ENCODE results near the gene TMEM132D. TPM values are rescaled to one million over a fixed set of nuclear protein-coding genes. Genes with fewer than 3 reads are reported as not detected.

Gene TMEM132D
- total and polyA plus RNA-seq, 4 experiments from 2014 or later = not detected

DNA sequence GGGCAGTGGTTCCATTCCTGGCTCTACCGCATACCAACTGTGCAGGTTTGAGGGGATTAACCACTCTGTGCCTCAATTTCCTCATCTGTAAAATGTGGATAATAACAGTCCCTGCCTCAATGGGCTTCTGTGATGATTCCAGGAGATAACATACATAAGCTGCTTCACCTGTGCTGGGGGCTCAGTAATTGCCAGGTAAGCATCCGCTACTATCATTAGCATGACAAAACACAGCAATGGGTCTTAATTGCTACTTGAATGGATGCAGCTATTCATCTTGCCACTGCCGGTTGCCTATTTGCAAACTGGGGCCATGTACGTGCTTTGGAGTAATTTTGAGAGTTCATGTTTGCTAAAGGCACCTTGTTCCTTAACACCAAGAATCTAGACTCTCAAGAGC is 132.6 kb downstream of the TMEM132D start:
- Mint-ChIP-seq H3K4me3 (no peak overlapping the region), H3K9me3 (peaks cover 4 to 22% (median 10%) of the 10 kb centered on the region in 8 donors), H3K27ac (no peak overlapping the region), H3K4me1 (no peaks in the 10 kb centered on the region), H3K36me3 (no peaks in the 10 kb centered on the region), H3K27me3 (no peaks in the 10 kb centered on the region)
- Histone ChIP-seq H3K4me3 (ENCODE audit: low read length in 2 of 2) (no peak overlapping the region), H3K9me3 (ENCODE audit: control insufficient read depth in 1 of 2, low read length in 2 of 2) (no peaks in the 10 kb centered on the region), H3K27ac (ENCODE audit: low read depth, low read length) (no peak overlapping the region), H3K27me3 (ENCODE audit: insufficient read depth, low read length) (no peaks in the 10 kb centered on the region), H3K36me3 (ENCODE audit: insufficient read depth, low read length) (no peaks in the 10 kb centered on the region), H3K4me1 (ENCODE audit: insufficient read depth, low read length) (no peaks in the 10 kb centered on the region)
- intact Hi-C loops (cut with micrococcal nuclease) = no loop called here
- CTCF ChIA-PET (ENCODE audit: partially characterized antibody) = no interaction called here
- POLR2A ChIA-PET (ENCODE audit: partially characterized antibody) = no interaction called here
- no peak for DNase-seq

DNA sequence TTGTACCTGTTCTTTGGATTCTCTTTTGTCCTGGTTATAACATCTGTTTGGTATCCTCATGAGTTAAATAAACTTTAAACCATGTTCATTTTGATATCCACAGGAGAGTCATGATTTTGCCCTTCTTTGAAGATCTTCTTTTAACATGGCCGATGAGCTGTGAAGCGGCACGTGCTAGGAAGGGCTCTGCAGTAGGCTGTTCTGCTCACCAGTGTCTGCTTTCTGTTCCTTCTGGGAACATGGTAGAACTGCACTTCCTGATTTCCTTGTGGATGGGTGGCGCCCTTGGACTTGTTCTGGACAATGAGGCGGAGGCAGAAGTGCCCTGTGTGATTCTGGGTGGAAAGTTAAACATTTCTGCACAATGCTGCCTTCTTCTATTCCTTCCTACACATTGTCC is 138.1 kb downstream of the TMEM132D start:
- Histone ChIP-seq H3K27me3 (ENCODE audit: insufficient read depth, low read length) (no peaks in the 10 kb centered on the region), H3K9me3 (ENCODE audit: control insufficient read depth in 1 of 2, low read length in 2 of 2) (no peaks in the 10 kb centered on the region), H3K36me3 (ENCODE audit: insufficient read depth, low read length) (no peaks in the 10 kb centered on the region), H3K4me3 (ENCODE audit: low read length in 2 of 2) (no peak overlapping the region), H3K27ac (ENCODE audit: low read depth, low read length) (no peak overlapping the region), H3K4me1 (ENCODE audit: insufficient read depth, low read length) (no peaks in the 10 kb centered on the region)
- H3K4me1 Mint-ChIP-seq = no peaks in the 10 kb centered on the region
- POLR2A ChIA-PET (ENCODE audit: partially characterized antibody) = no interaction called here
- H3K4me3 Mint-ChIP-seq = no peak overlapping the region
- DNase-seq = no peak
- CTCF ChIA-PET (ENCODE audit: partially characterized antibody) = no interaction called here
- no peak overlapping the region for H3K27ac Mint-ChIP-seq
- H3K9me3 Mint-ChIP-seq = peaks cover 7 to 23% (median 14%) of the 10 kb centered on the region in 8 donors
- H3K27me3 Mint-ChIP-seq = no peaks in the 10 kb centered on the region
- no peaks in the 10 kb centered on the region for H3K36me3 Mint-ChIP-seq
- intact Hi-C loops (cut with micrococcal nuclease) = no loop called here

DNA sequence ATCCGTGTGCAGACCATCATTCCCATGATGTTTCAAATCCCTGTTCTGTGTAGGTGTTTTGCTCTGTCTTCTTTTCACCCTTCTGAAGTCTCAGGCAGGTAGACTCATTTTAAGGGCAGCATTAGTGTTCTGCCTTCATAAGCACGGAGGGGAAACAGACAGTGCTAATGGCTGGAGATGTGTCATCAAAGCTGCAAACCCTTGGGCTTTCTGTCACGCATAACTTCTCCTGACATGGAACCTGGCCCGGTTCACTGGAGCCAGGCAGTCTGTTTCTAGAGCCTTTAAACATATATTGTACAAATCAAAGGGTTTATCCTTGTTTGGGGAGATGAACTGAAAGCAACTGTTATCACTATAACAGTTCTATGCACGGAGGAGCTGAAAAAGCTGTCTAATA is 141.4 kb downstream of the TMEM132D start:
- POLR2A ChIA-PET (ENCODE audit: partially characterized antibody) = no interaction called here
- H3K4me1 Mint-ChIP-seq = no peaks in the 10 kb centered on the region
- no peak overlapping the region for H3K27ac Mint-ChIP-seq
- DNase-seq = no peak
- Histone ChIP-seq H3K4me3 (ENCODE audit: low read length in 2 of 2) (no peak overlapping the region), H3K36me3 (ENCODE audit: insufficient read depth, low read length) (no peaks in the 10 kb centered on the region), H3K27ac (ENCODE audit: low read depth, low read length) (no peak overlapping the region), H3K4me1 (ENCODE audit: insufficient read depth, low read length) (no peaks in the 10 kb centered on the region), H3K27me3 (ENCODE audit: insufficient read depth, low read length) (no peaks in the 10 kb centered on the region), H3K9me3 (ENCODE audit: control insufficient read depth in 1 of 2, low read length in 2 of 2) (no peaks in the 10 kb centered on the region)
- no peaks in the 10 kb centered on the region for H3K27me3 Mint-ChIP-seq
- H3K4me3 Mint-ChIP-seq = no peak overlapping the region
- H3K36me3 Mint-ChIP-seq = no peaks in the 10 kb centered on the region
- peaks cover 8 to 22% (median 12%) of the 10 kb centered on the region in 8 donors for H3K9me3 Mint-ChIP-seq
- CTCF ChIA-PET (ENCODE audit: partially characterized antibody) = no interaction called here
- intact Hi-C loops (cut with micrococcal nuclease) = no loop called here

GRCh38 chr12:129753586-129753985 is 150.2 kb downstream of the TMEM132D start:
- intact Hi-C loops (cut with micrococcal nuclease) = no loop called here
- Mint-ChIP-seq H3K36me3 (no peaks in the 10 kb centered on the region), H3K4me3 (no peak overlapping the region), H3K27ac (no peak overlapping the region), H3K9me3 (peaks cover 0 to 9% (median 1%) of the 10 kb centered on the region in 8 donors), H3K27me3 (no peaks in the 10 kb centered on the region), H3K4me1 (no peaks in the 10 kb centered on the region)
- Histone ChIP-seq H3K4me1 (ENCODE audit: insufficient read depth, low read length) (no peaks in the 10 kb centered on the region), H3K27me3 (ENCODE audit: insufficient read depth, low read length) (no peaks in the 10 kb centered on the region), H3K4me3 (ENCODE audit: low read length in 2 of 2) (no peak overlapping the region), H3K27ac (ENCODE audit: low read depth, low read length) (no peak overlapping the region), H3K36me3 (ENCODE audit: insufficient read depth, low read length) (no peaks in the 10 kb centered on the region), H3K9me3 (ENCODE audit: control insufficient read depth in 1 of 2, low read length in 2 of 2) (no peaks in the 10 kb centered on the region)
- POLR2A ChIA-PET (ENCODE audit: partially characterized antibody) = no interaction called here
- CTCF ChIA-PET (ENCODE audit: partially characterized antibody) = no interaction called here
- no peak for DNase-seq

- intact Hi-C loops (cut with micrococcal nuclease) = no loop called here
- Histone ChIP-seq H3K27me3 (ENCODE audit: insufficient read depth, low read length) (no peaks in the 10 kb centered on the region), H3K27ac (ENCODE audit: low read depth, low read length) (no peak overlapping the region), H3K9me3 (ENCODE audit: control insufficient read depth in 1 of 2, low read length in 2 of 2) (no peaks in the 10 kb centered on the region), H3K4me1 (ENCODE audit: insufficient read depth, low read length) (no peaks in the 10 kb centered on the region), H3K4me3 (ENCODE audit: low read length in 2 of 2) (no peak overlapping the region), H3K36me3 (ENCODE audit: insufficient read depth, low read length) (no peaks in the 10 kb centered on the region)
- H3K4me1 Mint-ChIP-seq = no peaks in the 10 kb centered on the region
- no peak overlapping the region for H3K4me3 Mint-ChIP-seq
- no peak for DNase-seq
- ChIA-PET POLR2A (ENCODE audit: partially characterized antibody) (no interaction called here), CTCF (ENCODE audit: partially characterized antibody) (no interaction called here)
- no peaks in the 10 kb centered on the region for H3K36me3 Mint-ChIP-seq
- no peak overlapping the region for H3K27ac Mint-ChIP-seq
- H3K9me3 Mint-ChIP-seq = peaks cover 0 to 3% (median 0%) of the 10 kb centered on the region in 8 donors
- no peaks in the 10 kb centered on the region for H3K27me3 Mint-ChIP-seq
Observed at GRCh38 chr12:129750421-129750820, 153.4 kb downstream of the TMEM132D start.

DNA sequence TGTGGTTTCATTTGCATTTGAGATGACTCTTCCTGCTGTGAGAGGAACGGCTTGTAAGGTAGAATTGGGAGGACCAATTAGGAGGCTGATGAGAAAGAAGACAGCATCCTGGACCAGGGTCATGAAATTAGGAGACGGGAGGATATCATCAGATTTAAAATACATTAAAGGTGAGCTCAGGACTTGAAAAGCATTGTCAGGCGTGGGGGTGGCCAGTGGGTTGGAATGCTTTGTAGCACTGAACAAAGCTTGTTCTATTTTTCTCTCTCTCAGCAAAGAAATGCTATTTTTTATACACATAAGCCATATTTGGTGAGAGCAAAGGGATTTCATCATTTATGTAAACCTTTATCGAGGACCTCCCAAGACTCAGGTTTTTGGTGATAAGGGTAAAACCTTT is 157.5 kb downstream of the TMEM132D start:
- H3K9me3 Mint-ChIP-seq = peaks cover 0 to 16% (median 5%) of the 10 kb centered on the region in 8 donors
- H3K36me3 Mint-ChIP-seq = no peaks in the 10 kb centered on the region
- no peak for DNase-seq
- H3K27me3 Mint-ChIP-seq = no peaks in the 10 kb centered on the region
- H3K4me3 Mint-ChIP-seq = no peak overlapping the region
- intact Hi-C loops (cut with micrococcal nuclease) = no loop called here
- no peaks in the 10 kb centered on the region for H3K4me1 Mint-ChIP-seq
- Histone ChIP-seq H3K4me1 (ENCODE audit: insufficient read depth, low read length) (no peaks in the 10 kb centered on the region), H3K27me3 (ENCODE audit: insufficient read depth, low read length) (no peaks in the 10 kb centered on the region), H3K9me3 (ENCODE audit: control insufficient read depth in 1 of 2, low read length in 2 of 2) (no peaks in the 10 kb centered on the region), H3K27ac (ENCODE audit: low read depth, low read length) (no peak overlapping the region), H3K4me3 (ENCODE audit: low read length in 2 of 2) (no peak overlapping the region), H3K36me3 (ENCODE audit: insufficient read depth, low read length) (no peaks in the 10 kb centered on the region)
- no peak overlapping the region for H3K27ac Mint-ChIP-seq
- ChIA-PET POLR2A (ENCODE audit: partially characterized antibody) (no interaction called here), CTCF (ENCODE audit: partially characterized antibody) (no interaction called here)

DNA sequence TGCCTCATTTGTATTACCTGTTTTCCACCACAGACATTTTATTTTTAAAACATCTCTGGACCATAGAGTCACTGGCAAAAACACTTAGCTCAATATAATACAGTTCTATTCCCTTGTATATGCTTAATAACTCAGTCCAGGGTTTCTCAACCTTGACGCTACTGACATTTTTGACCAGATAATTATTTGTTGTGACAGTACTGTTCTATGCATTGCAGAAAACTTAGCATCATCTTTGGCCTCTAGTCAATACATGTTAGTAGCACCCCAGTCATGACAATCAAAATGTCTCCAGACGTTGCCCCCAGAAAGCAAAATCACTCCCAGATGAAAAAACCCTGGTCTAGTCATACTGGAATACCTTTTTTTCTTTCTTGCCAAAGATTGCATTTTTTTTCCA is 174.7 kb downstream of the TMEM132D start:
- no peaks in the 10 kb centered on the region for H3K9me3 ChIP-seq (ENCODE audit: control insufficient read depth in 1 of 2, low read length in 2 of 2)
- peaks cover 5 to 20% (median 7%) of the 10 kb centered on the region in 8 donors for H3K9me3 Mint-ChIP-seq
- H3K4me3 Mint-ChIP-seq = no peak overlapping the region
- no peak overlapping the region for H3K27ac Mint-ChIP-seq
- POLR2A ChIA-PET (ENCODE audit: partially characterized antibody) = no interaction called here
- intact Hi-C loops (cut with micrococcal nuclease) = no loop called here
- no peak overlapping the region for H3K4me3 ChIP-seq (ENCODE audit: low read length in 2 of 2)
- H3K27me3 Mint-ChIP-seq = no peaks in the 10 kb centered on the region
- H3K36me3 Mint-ChIP-seq = no peaks in the 10 kb centered on the region
- H3K27me3 ChIP-seq (ENCODE audit: insufficient read depth, low read length) = no peaks in the 10 kb centered on the region
- H3K36me3 ChIP-seq (ENCODE audit: insufficient read depth, low read length) = no peaks in the 10 kb centered on the region
- H3K27ac ChIP-seq (ENCODE audit: low read depth, low read length) = no peak overlapping the region
- no peaks in the 10 kb centered on the region for H3K4me1 Mint-ChIP-seq
- no peak for DNase-seq
- CTCF ChIA-PET (ENCODE audit: partially characterized antibody) = no interaction called here
- H3K4me1 ChIP-seq (ENCODE audit: insufficient read depth, low read length) = no peaks in the 10 kb centered on the region

- ChIA-PET CTCF (ENCODE audit: partially characterized antibody) (no interaction called here), POLR2A (ENCODE audit: partially characterized antibody) (no interaction called here)
- Histone ChIP-seq H3K36me3 (ENCODE audit: insufficient read depth, low read length) (no peaks in the 10 kb centered on the region), H3K4me3 (ENCODE audit: low read length in 2 of 2) (no peak overlapping the region), H3K9me3 (ENCODE audit: control insufficient read depth in 1 of 2, low read length in 2 of 2) (no peaks in the 10 kb centered on the region), H3K4me1 (ENCODE audit: insufficient read depth, low read length) (no peaks in the 10 kb centered on the region), H3K27ac (ENCODE audit: low read depth, low read length) (no peak overlapping the region), H3K27me3 (ENCODE audit: insufficient read depth, low read length) (no peaks in the 10 kb centered on the region)
- Mint-ChIP-seq H3K4me1 (no peaks in the 10 kb centered on the region), H3K27ac (no peak overlapping the region), H3K36me3 (no peaks in the 10 kb centered on the region), H3K27me3 (no peaks in the 10 kb centered on the region), H3K9me3 (peaks cover 5 to 33% (median 11%) of the 10 kb centered on the region in 8 donors), H3K4me3 (no peak overlapping the region)
- intact Hi-C loops (cut with micrococcal nuclease) = no loop called here
- no peak for DNase-seq
Observed at GRCh38 chr12:129727100-129727499, 176.7 kb downstream of the TMEM132D start.

Data from CD4-positive, alpha-beta memory T cell (primary cell).